H1 (cell line): Measurements from ENCODE around the gene TEDDM1.

Experiments
- CTCF ChIP-seq, 3 experiments: IDR thresholded peaks; 1 replicate in 2 of 3; 2 replicates in 1 of 3; pipeline versions ENCODE4 v1.5.1 to v1.6.1; 2011; ENCODE audit warnings: low read length in 3 of 3, mild to moderate bottlenecking in 3 of 3, inconsistent platforms in 2 of 3, low read depth in 1 of 3, moderate library complexity in 1 of 3; ENCODE audit not compliant: insufficient read depth in 1 of 3; ENCODE audit errors: control extremely low read depth in 1 of 3
- HDAC2 ChIP-seq, 2 experiments: fragments of 300-600 bp in 1 of 2; sonication (generic) in 1 of 2; IDR thresholded peaks; 2 replicates each; pipeline ENCODE4 v1.6.1; 2011 to 2012; ENCODE audit warnings: low read depth in 2 of 2, low read length in 2 of 2, mild to moderate bottlenecking in 2 of 2, moderate library complexity in 2 of 2, borderline replicate concordance in 1 of 2, inconsistent platforms in 1 of 2
- JUN ChIP-seq: IDR thresholded peaks from 2 replicates; pipeline ENCODE4 v1.6.1; 2011; ENCODE audit warnings: low read depth, mild to moderate bottlenecking, improper control_type of control experiment, low read length
- PHF8 ChIP-seq: fragments of 200-600 bp; sonication (generic); conservative IDR thresholded peaks from 2 replicates; pipeline ENCODE4 v1.7.1; 2012; ENCODE audit warnings: low read depth, mild to moderate bottlenecking, inconsistent platforms, low read length, moderate library complexity
- SP1 ChIP-seq: IDR thresholded peaks from 2 replicates; pipeline ENCODE4 v1.6.1; 2011; ENCODE audit warnings: low read depth, low read length

DNA sequence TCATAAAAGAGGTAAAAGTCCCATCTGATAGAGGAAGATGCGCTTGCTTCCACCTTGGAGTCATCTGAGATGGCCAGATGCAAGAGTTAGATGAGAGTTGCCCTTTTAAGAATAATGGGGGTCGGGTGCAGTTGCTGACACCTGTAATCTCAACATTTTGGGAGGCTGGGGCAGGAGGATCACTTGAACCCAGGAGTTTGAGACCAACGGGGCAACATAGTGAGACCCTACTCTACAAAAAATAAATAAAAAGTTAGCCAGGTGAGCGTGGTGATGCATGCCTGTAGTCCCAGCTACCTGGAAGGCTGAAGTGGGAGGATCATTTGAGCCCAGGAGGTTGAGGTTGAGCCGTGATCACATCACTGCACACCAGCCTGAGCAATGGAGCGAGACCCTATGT lies 13.5 kb upstream of the TEDDM1 start:
- TF ChIP-seq CTCF (IDR thresholded peaks at IDR 0.05; ENCODE audit: control extremely low read depth in 1 of 3, insufficient read depth in 1 of 3, low read depth in 1 of 3, low read length in 3 of 3) = no peak
- no peak for TF ChIP-seq HDAC2 (IDR thresholded peaks at IDR 0.05; ENCODE audit: borderline replicate concordance in 1 of 2, low read depth in 2 of 2, low read length in 2 of 2)
- TF ChIP-seq JUN = no peak
- TF ChIP-seq SP1 = no peak
- TF ChIP-seq PHF8 = no peak
